K562 (cell line): Measurements from ENCODE around the gene GRK1. TPM values are rescaled to one million over a fixed set of nuclear protein-coding genes. Genes with fewer than 3 reads are reported as not detected.

Experiments
- ATAC-seq: fragments of 200-7000 bp; cut with Tn5 transposase; 3 replicates; pipeline ENCODE4 v1.9.1; 2020; ENCODE audit warnings: moderate library complexity
- BruUV-seq: library from RNA; stranded (reverse); fragments of 400-500 nt; replicated peaks from 2 replicates; lab custom pipeline; 2021; lab: Mats Ljungman, UMichigan
- CTCF ChIA-PET: fragments of 300-600 bp; formaldehyde crosslinking; extraction: SDS; loops from one replicate; lab custom pipeline; 2021; ENCODE audit warnings: low intra/inter-chr PET ratio; lab: Yijun Ruan, JAX
- POLR2A ChIA-PET: fragments of 300-600, 350-650 bp; sonication (Branson Sonifier 250); formaldehyde crosslinking; extraction: SDS; loops from one replicate; lab custom pipeline; 2021; ENCODE audit warnings: antibody characterized with exemption, inconsistent platforms; lab: Yijun Ruan, JAX
- DNase-seq, 4 experiments: peaks; one replicate each; pipeline versions ENCODE4 v3.0.0 to v3.0.0-alpha.2; 2011 to 2018; ENCODE audit warnings: low spot score in 3 of 4, mixed read lengths in 3 of 4; ENCODE audit errors: extremely low read depth in 1 of 4
- FAIRE-seq: peaks from 2 replicates; lab custom pipeline; 2011; peaks lifted over from hg19 to GRCh38; lab: Jason Lieb, UNC
- H2AFZ ChIP-seq: 2 replicates; pipeline ENCODE4 v1.6.0; 2011; ENCODE audit warnings: low read depth, low read length, control low read depth, inconsistent platforms
- H3K27ac ChIP-seq: fragments of 200-600 bp; 3 replicates; pipeline ENCODE4 v1.8.0; 2011; ENCODE audit warnings: low read depth, mild to moderate bottlenecking, control low read depth, inconsistent platforms, low read length, moderate library complexity, mixed read lengths; ENCODE audit errors: extremely low read depth
- H3K27me3 ChIP-seq, 2 experiments: fragments of 300-600 bp in 1 of 2; 2 replicates in 1 of 2; 3 replicates in 1 of 2; pipeline versions ENCODE4 v1.6.0 to v1.8.0; 2011; ENCODE audit warnings: inconsistent platforms in 2 of 2, low read length in 2 of 2, mild to moderate bottlenecking in 1 of 2, mixed read lengths in 1 of 2, moderate library complexity in 1 of 2; ENCODE audit not compliant: control insufficient read depth in 2 of 2, insufficient read depth in 2 of 2
- H3K36me3 ChIP-seq: fragments of 300-600 bp; 3 replicates; pipeline ENCODE4 v1.8.0; 2011; ENCODE audit warnings: mild to moderate bottlenecking, low read length, inconsistent platforms; ENCODE audit not compliant: control insufficient read depth, insufficient read depth
- H3K4me1 ChIP-seq, 2 experiments: fragments of 200-600 bp in 1 of 2; replicated peaks in 1 of 2; 2 replicates in 1 of 2; 3 replicates in 1 of 2; pipeline versions ENCODE4 v1.5.1 to v1.8.0; 2011; ENCODE audit warnings: inconsistent platforms in 2 of 2, low read length in 2 of 2, mild to moderate bottlenecking in 1 of 2, mixed read lengths in 1 of 2, moderate library complexity in 1 of 2; ENCODE audit not compliant: control insufficient read depth in 2 of 2, insufficient read depth in 2 of 2
- H3K4me2 ChIP-seq: 2 replicates; pipeline ENCODE4 v1.6.1; 2011; ENCODE audit warnings: low read length, control low read depth, inconsistent platforms, mixed read lengths; ENCODE audit not compliant: insufficient read depth
- H3K4me3 ChIP-seq: fragments of 200-600 bp; sonication (generic), shearing (Covaris generic); 2 replicates; pipeline ENCODE4 v1.5.1; 2016; ENCODE audit warnings: control low read depth, inconsistent platforms
- H3K79me2 ChIP-seq: fragments of 200-600 bp; 3 replicates; pipeline ENCODE4 v1.8.0; 2011; ENCODE audit warnings: low read length, inconsistent platforms; ENCODE audit not compliant: control insufficient read depth, insufficient read depth
- H3K9ac ChIP-seq, 2 experiments: 2 replicates each; pipeline versions ENCODE4 v1.6.0 to v1.6.1; 2011; ENCODE audit warnings: low read depth in 2 of 2, low read length in 2 of 2, control low read depth in 1 of 2, inconsistent platforms in 1 of 2, mild to moderate bottlenecking in 1 of 2, mixed read lengths in 1 of 2; ENCODE audit not compliant: insufficient read depth in 1 of 2
- H3K9me1 ChIP-seq: one replicate; pipeline ENCODE4 v1.6.0; 2011; ENCODE audit warnings: inconsistent platforms, mild to moderate bottlenecking, low read length, moderate library complexity; ENCODE audit not compliant: control insufficient read depth, insufficient read depth
- H3K9me3 ChIP-seq: replicated peaks from 2 replicates; pipeline ENCODE4 v1.5.1; 2011; ENCODE audit warnings: low read depth, low read length, inconsistent platforms; ENCODE audit not compliant: control insufficient read depth, insufficient read depth
- H4K20me1 ChIP-seq: replicated peaks from 2 replicates; pipeline ENCODE4 v1.6.1; 2011; ENCODE audit warnings: low read length, inconsistent platforms, mixed read lengths; ENCODE audit not compliant: control insufficient read depth, insufficient read depth
- AFF4 ChIP-seq: sonication (generic); formaldehyde crosslinking; IDR thresholded peaks from 2 replicates; pipeline ENCODE4 v1.8.0; 2023; ENCODE audit warnings: mild to moderate bottlenecking, missing genetic modification reagents
- CBX3 ChIP-seq, 2 experiments: IDR thresholded peaks; 1 replicate in 1 of 2; 2 replicates in 1 of 2; pipeline ENCODE4 v1.6.1; 2012; ENCODE audit warnings: inconsistent platforms in 2 of 2, low read length in 2 of 2, borderline replicate concordance in 1 of 2, control low read depth in 1 of 2
- GABPB2 ChIP-seq: fragments of 250-450 bp; sonication (Bioruptor Pico); conservative IDR thresholded peaks from 2 replicates; pipeline ENCODE4 v1.5.1; 2021; ENCODE audit warnings: mild to moderate bottlenecking
- NKRF ChIP-seq: fragments of 450-650 bp; IDR thresholded peaks from 2 replicates; pipeline ENCODE4 v1.6.1; 2016; ENCODE audit warnings: borderline replicate concordance
- PHB2 ChIP-seq: fragments of 450-650 bp; IDR thresholded peaks from 2 replicates; pipeline ENCODE4 v1.6.1; 2017; ENCODE audit warnings: low read depth
- PURB ChIP-seq: sonication (generic); formaldehyde crosslinking; IDR thresholded peaks from 2 replicates; pipeline ENCODE4 v1.9.0; 2021; ENCODE audit warnings: low read depth, mild to moderate bottlenecking, missing genetic modification reagents
- SMAD4 ChIP-seq: fragments of 250-450 bp; sonication (Bioruptor Pico); conservative IDR thresholded peaks from 2 replicates; pipeline ENCODE4 v1.8.0; 2021; ENCODE audit warnings: inconsistent platforms, mild to moderate bottlenecking, moderate library complexity
- SNAPC5 ChIP-seq: fragments of 250-450 bp; sonication (Bioruptor Pico); IDR thresholded peaks from 2 replicates; pipeline ENCODE4 v1.8.0; 2021; ENCODE audit warnings: moderate library complexity, mild to moderate bottlenecking, inconsistent platforms
- TAL1 ChIP-seq: fragments of 450-650 bp; IDR thresholded peaks from 2 replicates; pipeline ENCODE4 v1.6.1; 2016; ENCODE audit warnings: mild to moderate bottlenecking
- ZNF184 ChIP-seq: sonication (generic); formaldehyde crosslinking; IDR thresholded peaks from 2 replicates; pipeline ENCODE4 v1.5.0; 2020; ENCODE audit warnings: missing genetic modification reagents
- ZNF263 ChIP-seq: sonication (generic); formaldehyde crosslinking; IDR thresholded peaks from 2 replicates; pipeline ENCODE4 v1.8.0; 2022; ENCODE audit warnings: mild to moderate bottlenecking, missing genetic modification reagents, borderline replicate concordance
- WGBS: fragments of 100-300 bp; shearing (Covaris generic); methylation state at CpG from one replicate; pipeline ENCODE4 v1.1.6; 2016; ENCODE audit warnings: low coverage, mixed read lengths; ENCODE audit not compliant: insufficient coverage; ENCODE audit errors: missing lambda C conversion rate; 5-methylcytosine and 5-hydroxymethylcytosine counted together
- in situ Hi-C: fragments of 300-500 bp; cut with MboI; formaldehyde crosslinking; loops from 4 replicates; pipeline ENCODE4 v1.15.0; 2018; ENCODE audit warnings: inconsistent platforms, mixed read lengths
- intact Hi-C: fragments of 100-400 bp; cut with micrococcal nuclease; formaldehyde crosslinking; loops from 2 replicates; pipeline ENCODE4 v1.14.2; 2022
- polyA plus RNA-seq, 8 experiments: library from polyadenylated mRNA; depleted of rRNA in 4 of 8; stranded (reverse) in 5 of 8; unstranded in 3 of 8; fragments of >200 nt; fragmentation: Nextera tagmentation in 2 of 8; fragmentation: Illumina TruSeq in 1 of 8; extraction: Ambion mirVana in 2 of 8; extraction: Trizol in 1 of 8; gene quantifications; 2 replicates each; pipeline versions ENCODE4 v1.2.1 to v1.2.3, GENCODE V29; 2011 to 2014; ENCODE audit warnings: inconsistent platforms in 1 of 8, missing spikeins in 1 of 8
- total RNA-seq, 7 experiments: library from RNA; depleted of rRNA in 6 of 7; stranded (reverse); fragments of >200 nt in 6 of 7; fragmentation: Illumina TruSeq in 2 of 7; extraction: Trizol in 2 of 7; gene quantifications; 2 replicates each; pipeline versions ENCODE4 v1.2.1 to v1.2.3, GENCODE V29; 2011 to 2021; ENCODE audit warnings: low replicate concordance in 1 of 7

The GRK1 gene
- total and polyA plus RNA-seq, 9 of the 15 experiments (the other 6 are each of a cell fraction or from before 2014, with no cell fraction given), result 0.09 TPM; not detected in 8

GRCh38 chr13:113660066-113660465 lies 7.0 kb upstream of the GRK1 start:
- no peak for FAIRE-seq
- peaks cover 0 to 13% of the 10 kb centered on the region in 2 experiments; a peak in 2 of 5 replicates for H3K4me1 ChIP-seq
- H4K20me1 ChIP-seq, result no peaks in the 10 kb centered on the region; the same call in 1 of the 2 replicates
- WGBS, result 0% methylated on average over 1 of the region's 3 CpGs
- in situ Hi-C loops (loop anchor here (10.0 kb wide), 1 partner anchor 65 kb away; no protein-coding TSS in a partner anchor), intact Hi-C loops (no loop called here)
- DNase-seq, result no peak
- ChIA-PET POLR2A (no interaction called here), CTCF (no interaction called here)
- H3K9me3 ChIP-seq, result no peaks in the 10 kb centered on the region
- no peak for TF ChIP-seq SMAD4 (CRISPR knock-in tag)
- no peak for TF ChIP-seq TAL1
- no peak for TF ChIP-seq ZNF184 (CRISPR knock-in tag)
- TF ChIP-seq PURB (CRISPR knock-in tag), result no peak
- TF ChIP-seq PHB2, result no peak
- TF ChIP-seq GABPB2 (CRISPR knock-in tag), result no peak
- no peak for TF ChIP-seq ZNF263 (CRISPR knock-in tag)
- TF ChIP-seq SNAPC5 (CRISPR knock-in tag), result no peak
- no peak for TF ChIP-seq NKRF
- no peak for TF ChIP-seq CBX3 (IDR thresholded peaks at IDR 0.05; ENCODE audit: borderline replicate concordance in 1 of 2, low read length in 2 of 2)
- no peak for TF ChIP-seq AFF4
- H3K27me3 ChIP-seq, result peaks cover 20 to 54% of the 10 kb centered on the region in 2 experiments
- no peak overlapping the region for H3K9ac ChIP-seq
- ATAC-seq, result no peak
- no peaks in the 10 kb centered on the region for H3K9me1 ChIP-seq
- H3K4me2 ChIP-seq, result no peak overlapping the region
- H3K4me3 ChIP-seq, result no peak overlapping the region
- H3K36me3 ChIP-seq, result no peaks in the 10 kb centered on the region
- no peak overlapping the region for H3K27ac ChIP-seq
- no peaks in the 10 kb centered on the region for H3K79me2 ChIP-seq
- no TSS peak for BruUV-seq
- no peak overlapping the region for H2AFZ ChIP-seq
